ENCODE measurements around the gene PTPN1. TPM values are rescaled to one million over a fixed set of nuclear protein-coding genes. Genes with fewer than 3 reads are reported as not detected.

PTPN1 gene
- total RNA-seq, 4 donors from 2014 or later, result 19.9 to 31.4 (median 23.2) TPM

- TF ChIP-seq CTCF (IDR thresholded peaks at IDR 0.05; ENCODE audit: low read depth), result no peak
Observed at GRCh38 chr20:50593005-50593335, 82.8 kb downstream of the PTPN1 start.

DNA sequence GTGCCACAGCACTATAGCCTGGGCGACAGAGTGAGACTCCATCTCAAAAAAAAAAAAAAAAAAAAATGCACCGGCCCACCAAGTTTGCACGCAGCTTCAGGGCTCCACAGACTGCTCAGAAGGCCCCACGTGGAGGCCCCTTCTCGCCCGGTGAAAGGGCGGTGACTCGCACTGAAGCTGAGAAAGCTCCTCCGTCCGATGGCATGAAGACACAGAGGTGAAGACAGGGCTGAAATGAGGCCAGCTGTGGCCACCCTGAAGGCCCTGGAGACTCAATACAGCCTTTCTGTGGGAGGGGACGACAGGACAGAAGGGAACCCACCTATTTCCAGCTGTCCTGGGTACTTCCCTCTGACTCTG lies 84.0 kb downstream of the PTPN1 start:
- no peak for TF ChIP-seq CTCF (IDR thresholded peaks at IDR 0.05; ENCODE audit: low read depth)

DNA sequence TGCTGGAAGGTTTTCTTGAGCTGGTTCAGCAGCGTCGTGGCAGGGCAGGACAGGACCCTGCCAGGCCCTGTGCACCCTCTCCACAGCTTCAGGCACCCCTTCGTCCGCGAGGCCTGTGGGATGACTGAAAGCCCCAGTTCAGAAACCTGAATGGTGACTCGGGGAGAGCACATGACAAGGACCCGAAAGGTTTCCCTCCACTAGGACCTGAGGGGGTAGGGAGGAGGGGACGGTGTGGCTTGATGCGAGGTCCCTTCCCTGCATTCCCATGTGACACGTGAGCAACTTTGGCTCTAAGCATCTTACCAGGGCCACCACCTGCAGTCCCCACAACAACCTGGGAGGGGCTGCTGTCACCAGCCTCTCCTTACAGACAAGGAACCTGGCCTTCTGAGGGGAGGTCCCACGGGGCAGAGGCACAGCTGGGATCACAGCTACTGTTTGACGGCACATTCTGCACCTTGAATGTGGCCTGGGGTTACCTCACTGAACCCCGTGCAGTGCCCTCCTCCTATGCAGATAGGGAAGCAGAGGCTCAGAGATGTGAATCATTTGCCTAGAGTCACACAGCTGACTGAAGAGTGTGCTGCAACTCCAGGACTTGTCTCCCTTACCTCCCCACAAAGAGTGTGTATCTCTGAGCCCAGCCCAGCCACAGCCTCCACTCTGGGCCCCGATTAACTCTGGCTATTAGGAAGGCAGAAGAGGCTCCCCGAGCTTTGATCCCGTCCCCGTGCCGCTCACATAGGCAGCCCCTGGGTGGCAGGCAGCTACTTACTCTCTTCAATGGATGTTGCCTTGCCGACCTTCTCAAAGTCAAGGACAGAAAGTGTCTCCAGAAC lies 84.6 kb downstream of the PTPN1 start:
- no peak for TF ChIP-seq CTCF (IDR thresholded peaks at IDR 0.05; ENCODE audit: low read depth)

- TF ChIP-seq CTCF (IDR thresholded peaks at IDR 0.05; ENCODE audit: low read depth), result no peak
Observed at GRCh38 chr20:50595433-50595895, 85.3 kb downstream of the PTPN1 start.

- no peak for TF ChIP-seq CTCF (IDR thresholded peaks at IDR 0.05; ENCODE audit: low read depth)
Observed at GRCh38 chr20:50595988-50596693, 86.0 kb downstream of the PTPN1 start.

- no peak for TF ChIP-seq CTCF (IDR thresholded peaks at IDR 0.05; ENCODE audit: low read depth)
Observed at GRCh38 chr20:50596694-50597021, 86.5 kb downstream of the PTPN1 start.

GRCh38 chr20:50597406-50597969 lies 87.3 kb downstream of the PTPN1 start:
- TF ChIP-seq CTCF (IDR thresholded peaks at IDR 0.05; ENCODE audit: low read depth), result no peak
